Measurements from ENCODE around the gene DPP6. TPM values are rescaled to one million over a fixed set of nuclear protein-coding genes. Genes with fewer than 3 reads are reported as not detected.
"Not testable (repeated sequence)": the region's sequence is repeated elsewhere in the genome, so short reads cannot be mapped to it uniquely, and the experiment has no call there.

Gene DPP6
- total RNA-seq (2014; rRNA removed; shearing (Covaris generic)), result 0.24 and 0.91 TPM in 2 replicates

DNA sequence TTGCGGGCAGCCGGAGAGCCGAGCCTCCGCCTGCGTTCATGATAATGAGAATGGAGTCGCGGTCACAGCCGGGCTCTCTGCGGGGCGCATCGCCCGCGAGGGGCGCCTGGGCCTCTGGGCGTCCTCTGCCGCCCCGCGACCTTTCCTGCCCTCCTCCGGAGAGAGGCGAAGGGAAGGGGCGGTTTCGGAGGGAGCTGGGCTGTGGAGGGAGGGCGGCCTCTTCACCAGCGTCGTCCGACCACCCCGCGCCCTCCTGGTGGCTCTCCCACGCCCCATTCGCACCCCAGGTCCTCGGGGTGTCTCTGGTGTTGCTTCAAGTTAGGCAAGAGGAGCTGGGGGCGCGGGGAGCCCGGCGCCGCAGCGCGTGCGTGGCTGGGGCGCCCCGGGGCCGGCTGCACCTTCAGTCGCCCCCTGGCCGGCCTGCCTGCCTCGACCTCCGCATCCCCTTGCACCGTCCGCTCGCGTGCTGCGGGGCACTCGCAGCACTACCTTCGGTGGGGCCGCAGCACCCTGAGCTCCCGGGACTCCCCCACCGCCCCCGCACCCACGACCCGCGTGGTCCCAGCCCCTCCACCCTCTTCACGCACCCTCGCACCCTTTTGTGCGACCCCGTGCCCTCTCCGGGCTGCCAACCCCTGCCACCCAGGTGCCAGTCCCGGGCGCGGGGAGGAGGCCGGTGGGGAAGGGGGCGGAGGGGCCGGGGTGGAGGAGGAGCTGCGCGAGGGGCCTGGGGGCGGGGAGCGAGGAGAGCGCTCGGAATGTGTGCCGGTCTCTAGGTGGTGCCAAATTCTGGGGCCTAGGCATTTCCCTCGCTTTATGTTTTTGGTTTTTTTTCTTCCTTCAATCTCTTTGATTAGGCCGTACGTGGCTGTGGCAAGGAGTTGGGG lies at the start of gene DPP6:
Gene DPP6, plus strand, starts transcription at position 756 of the 887 bp plus-strand sequence.
- not testable (repeated sequence) for DNase-seq (ENCODE audit: low read depth)

DNA sequence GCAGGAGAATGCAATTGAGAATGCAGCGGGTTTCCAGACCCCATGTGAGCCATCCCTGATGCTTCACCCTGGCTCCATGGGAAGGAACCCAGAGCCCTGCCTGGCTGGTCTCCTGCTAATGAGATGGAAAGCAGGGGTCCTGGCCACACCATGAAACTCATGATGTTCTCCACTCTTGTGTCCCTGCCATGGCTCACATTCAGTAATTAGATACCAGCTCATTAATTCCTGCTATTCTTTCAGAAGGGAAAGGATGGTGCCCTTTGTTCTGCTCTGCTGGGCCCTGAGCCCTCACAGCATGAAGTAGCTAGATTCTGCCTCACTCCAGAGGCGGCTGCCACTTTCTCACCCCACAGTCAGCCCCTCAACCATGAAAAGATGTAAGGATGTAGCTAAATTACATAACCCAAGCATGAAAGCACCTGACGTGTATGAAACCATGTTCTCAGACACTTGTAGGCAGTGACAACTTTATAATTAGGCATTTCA lies 42.7 kb upstream of the DPP6 start:
- not testable (repeated sequence) for DNase-seq (ENCODE audit: low read depth)

GRCh38 chr7:154010726-154011568 lies 41.3 kb upstream of the DPP6 start:
- not testable (repeated sequence) for DNase-seq (ENCODE audit: low read depth)

DNA sequence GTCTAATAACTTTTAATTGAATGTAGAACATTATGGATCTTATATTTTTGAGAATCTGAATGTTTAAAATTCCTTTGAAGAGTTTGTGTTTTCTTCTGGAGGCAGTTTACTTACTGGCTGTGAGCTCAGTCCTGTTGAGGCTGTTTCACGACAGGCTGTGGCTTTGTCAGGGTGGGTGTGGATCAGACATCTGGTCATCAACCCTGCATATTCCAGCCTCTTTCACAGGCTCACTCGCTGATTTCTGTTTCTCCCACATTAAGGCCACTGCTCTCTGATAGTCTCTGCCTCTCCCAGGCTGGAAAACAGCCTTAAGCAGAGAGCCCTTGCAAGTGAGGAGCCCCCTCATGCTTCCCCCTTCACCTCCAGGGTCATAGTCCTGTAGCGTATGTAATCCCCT lies 39.4 kb upstream of the DPP6 start:
- not testable (repeated sequence) for DNase-seq (ENCODE audit: low read depth)

- not testable (repeated sequence) for DNase-seq (ENCODE audit: low read depth)
Measured at GRCh38 chr7:154015636-154016035, 36.6 kb upstream of the DPP6 start.

GRCh38 chr7:154018354-154018753 lies 33.8 kb upstream of the DPP6 start:
- not testable (repeated sequence) for DNase-seq (ENCODE audit: low read depth)

- not testable (repeated sequence) for DNase-seq (ENCODE audit: low read depth)
Measured at GRCh38 chr7:154027805-154028204, 24.4 kb upstream of the DPP6 start.

GRCh38 chr7:154030476-154031080 lies 21.6 kb upstream of the DPP6 start:
- DNase-seq (ENCODE audit: low read depth), result not testable (repeated sequence)

DNA sequence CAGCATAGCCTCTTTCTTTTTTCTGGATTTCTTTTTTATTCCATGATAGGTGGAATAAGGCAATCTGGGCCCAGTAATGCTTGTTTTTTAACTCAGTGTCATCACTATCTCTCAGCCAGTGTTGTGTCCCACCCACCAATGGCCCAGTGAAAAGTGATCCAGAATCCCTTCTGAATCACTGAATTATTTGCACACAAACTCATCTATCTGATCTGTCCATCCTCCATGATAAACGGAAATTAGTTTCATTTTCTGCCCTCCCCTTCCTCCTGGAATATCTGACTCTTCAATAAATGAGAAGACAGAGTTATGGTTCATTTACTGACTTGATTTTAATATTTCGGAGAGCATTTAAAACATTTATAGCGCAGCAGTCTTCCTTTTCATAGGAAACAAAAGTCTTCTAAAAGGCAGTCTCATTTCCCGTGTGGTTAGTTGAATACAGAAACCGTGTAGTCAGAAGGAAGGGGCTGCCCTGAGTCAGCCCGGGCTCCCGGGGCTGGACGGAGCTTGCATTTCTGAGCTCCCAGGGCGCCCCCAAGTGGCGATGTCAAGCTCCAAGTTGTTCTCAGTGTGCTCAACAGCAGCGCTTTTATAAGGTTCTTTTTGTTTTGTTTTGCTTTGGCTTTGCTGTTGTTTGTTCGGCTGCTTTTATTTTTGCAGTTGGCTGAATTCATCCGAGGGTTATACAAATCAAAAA lies 12.6 kb upstream of the DPP6 start:
- not testable (repeated sequence) for DNase-seq (ENCODE audit: low read depth)

DNA sequence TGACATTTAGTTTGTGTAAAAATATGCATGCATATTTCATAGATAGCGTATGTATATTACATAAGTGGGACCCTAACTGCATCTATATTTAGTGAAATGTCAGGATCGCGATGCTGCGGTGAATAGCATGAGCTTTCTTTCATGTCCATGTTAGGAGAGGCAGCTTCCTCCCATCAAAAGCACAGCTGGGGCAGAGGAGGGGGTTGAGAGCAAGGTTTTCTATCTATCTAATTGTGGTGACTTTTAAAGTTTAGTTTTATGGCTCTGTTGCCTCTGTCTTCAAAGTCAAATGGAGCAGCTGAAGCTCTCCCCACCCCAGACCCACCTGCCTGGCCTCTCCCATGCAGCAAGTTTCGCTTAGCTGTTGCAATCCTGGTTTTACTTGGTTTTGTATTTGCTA lies 1.8 kb upstream of the DPP6 start:
- DNase-seq (ENCODE audit: low read depth), result not testable (repeated sequence)

DNA sequence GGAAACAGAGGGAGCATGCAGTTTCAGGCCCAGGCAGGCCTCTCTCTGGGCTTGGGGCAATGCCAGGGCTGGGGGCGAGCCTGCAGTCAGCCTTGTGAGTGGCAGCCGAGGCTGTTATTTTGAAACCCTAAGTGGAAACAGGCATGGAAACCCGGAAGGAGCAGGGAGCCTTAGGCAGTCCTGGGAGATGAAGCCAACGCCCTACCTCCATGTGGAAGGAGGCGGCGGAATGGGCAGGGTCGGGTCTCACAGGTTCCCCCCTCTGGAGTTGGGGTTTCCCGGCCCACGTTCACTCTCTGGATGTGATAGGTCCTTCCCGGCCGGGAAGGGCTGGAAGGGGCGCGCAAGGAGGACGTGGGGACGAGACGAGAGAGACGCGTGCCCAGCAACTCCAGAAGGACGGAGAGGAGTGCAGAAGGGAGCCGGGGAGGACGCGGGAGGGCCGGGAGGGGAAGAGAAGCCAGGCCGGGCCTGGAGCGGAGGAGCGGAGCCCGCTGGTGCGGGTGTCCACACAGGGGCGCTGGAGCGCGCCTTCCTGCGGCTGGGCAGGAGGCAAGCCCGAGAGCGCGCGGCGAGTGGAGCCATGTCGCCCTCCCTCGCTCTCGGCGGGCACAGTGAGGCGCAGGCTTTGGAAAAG lies 1.1 kb upstream of the DPP6 start:
- DNase-seq (ENCODE audit: low read depth), result peak; percentile 28

DNA sequence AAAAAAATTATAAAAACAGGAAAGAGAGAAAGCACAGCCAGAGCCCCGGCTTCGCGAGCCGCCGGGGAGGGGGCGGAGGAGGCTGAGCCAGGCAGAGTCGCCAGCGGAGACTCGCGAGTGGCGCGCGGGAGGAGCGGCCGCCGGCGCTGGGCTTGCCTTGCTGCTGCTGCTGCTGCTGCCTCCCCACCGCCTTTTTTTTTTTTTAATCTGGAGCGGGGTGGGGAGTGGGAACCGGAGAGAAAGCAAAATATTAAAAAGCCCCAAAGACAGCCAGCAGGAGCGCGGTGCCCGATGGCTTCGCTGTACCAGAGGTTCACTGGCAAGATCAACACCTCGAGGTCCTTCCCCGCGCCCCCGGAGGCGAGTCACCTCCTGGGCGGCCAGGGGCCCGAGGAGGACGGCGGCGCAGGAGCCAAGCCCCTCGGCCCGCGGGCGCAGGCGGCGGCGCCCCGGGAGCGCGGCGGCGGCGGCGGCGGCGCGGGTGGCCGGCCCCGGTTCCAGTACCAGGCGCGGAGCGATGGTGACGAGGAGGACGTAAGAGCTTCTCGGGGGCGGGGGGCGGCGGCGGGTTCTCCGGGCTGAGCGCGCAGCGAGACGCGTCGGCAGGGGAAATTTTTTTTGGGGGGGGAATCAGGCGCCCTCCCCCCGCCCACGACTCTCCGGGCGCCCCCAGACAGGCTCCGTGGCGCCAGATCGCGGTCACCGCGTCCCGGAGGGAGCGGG lies 493 bp downstream of the DPP6 start:
- DNase-seq (ENCODE audit: low read depth), result peak; percentile 16

DNA sequence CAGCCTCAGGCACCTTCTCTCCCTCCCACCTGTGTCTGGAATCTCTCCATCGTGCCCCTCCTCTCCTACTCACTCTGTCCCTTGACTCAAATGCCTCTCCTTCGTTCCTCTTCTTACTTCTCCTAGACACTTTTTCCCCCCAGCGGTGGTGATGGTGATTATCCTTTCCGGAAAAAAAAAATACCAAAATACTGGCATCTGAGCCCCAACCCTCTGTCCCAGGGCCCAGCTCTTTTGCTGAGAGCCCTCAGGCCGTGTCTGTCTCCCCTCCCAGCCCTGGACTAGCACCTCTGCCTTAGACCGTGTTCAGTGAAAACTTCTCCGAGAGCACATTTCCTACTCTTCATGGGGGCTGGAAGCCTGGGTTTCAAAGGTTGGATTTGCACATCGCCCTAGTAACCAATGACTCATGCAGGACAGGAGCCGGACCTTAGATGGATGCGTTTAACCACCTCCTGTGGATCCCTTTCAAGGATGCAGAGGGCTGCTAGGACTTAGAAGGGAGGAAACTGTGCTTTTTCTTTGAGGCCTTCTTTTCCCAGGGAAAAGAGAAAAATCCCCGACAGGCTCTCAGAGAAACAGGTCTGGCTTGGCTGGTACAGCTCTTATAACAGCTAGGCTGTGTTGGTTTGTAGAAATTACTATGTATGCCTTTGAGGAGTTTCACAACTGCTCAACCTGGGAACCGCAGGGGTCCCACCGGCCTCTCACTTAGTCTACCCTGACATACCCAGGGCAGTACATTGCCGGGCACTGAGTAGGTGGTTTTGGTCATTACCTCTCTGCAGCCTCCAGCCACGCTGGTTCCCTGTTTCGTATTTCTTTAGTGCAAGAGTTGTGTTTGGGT lies 1.5 kb downstream of the DPP6 start:
- DNase-seq (ENCODE audit: low read depth), result not testable (repeated sequence)

- not testable (repeated sequence) for DNase-seq (ENCODE audit: low read depth)
Measured at GRCh38 chr7:154054664-154055063, 2.5 kb downstream of the DPP6 start.

DNA sequence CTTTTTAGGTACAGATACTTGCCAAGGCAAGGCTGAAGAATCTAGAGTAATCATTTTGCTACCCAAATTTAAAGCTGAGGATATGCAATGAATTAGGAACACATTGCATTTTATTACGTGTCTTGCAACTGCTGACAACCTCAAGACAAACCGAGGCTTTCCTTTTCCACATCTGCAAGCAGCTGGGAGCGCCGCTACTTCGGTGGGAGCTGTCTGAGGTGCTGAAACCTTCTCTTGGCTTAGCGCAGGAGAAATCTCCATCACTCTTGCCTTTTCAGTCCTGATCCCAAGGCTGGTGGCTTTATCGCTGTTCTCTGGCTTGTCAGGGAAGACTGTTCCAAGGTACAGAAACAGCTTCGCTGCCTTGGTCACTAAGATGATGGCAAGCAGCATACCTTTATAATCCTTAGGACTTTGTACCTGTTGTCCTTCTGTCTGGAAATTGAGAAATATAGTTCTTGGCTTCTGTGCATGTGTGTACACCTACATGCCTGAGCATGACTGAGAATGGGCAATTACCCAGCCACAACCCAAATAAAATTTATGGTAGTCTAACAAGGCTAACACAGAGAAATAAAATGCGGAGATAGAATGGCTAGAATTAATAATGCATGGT lies 3.4 kb downstream of the DPP6 start:
- peak; percentile 60 for DNase-seq (ENCODE audit: low read depth)

DNA sequence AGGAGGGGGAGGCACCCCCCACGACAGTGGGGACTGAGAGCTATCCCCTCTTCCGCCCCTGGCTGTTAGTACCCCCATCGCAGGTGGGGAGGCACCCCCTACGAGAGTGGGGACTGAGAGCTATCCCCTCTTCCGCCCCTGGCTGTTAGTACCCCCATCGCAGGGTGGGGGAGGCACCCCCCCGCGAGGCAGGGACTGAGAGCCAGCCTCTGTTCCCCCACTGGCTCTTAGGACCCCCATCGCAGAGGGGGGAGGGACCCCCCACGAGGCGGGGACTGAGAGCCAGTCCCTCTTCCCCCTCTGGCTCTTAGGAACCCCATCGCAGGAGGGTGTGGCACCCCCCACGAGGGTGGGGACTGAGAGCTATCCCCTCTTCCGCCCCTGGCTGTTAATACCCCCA lies 6.6 kb downstream of the DPP6 start:
- not testable (repeated sequence) for DNase-seq (ENCODE audit: low read depth)

- DNase-seq (ENCODE audit: low read depth), result not testable (repeated sequence)
Measured at GRCh38 chr7:154060551-154060950, 8.4 kb downstream of the DPP6 start.

DNA sequence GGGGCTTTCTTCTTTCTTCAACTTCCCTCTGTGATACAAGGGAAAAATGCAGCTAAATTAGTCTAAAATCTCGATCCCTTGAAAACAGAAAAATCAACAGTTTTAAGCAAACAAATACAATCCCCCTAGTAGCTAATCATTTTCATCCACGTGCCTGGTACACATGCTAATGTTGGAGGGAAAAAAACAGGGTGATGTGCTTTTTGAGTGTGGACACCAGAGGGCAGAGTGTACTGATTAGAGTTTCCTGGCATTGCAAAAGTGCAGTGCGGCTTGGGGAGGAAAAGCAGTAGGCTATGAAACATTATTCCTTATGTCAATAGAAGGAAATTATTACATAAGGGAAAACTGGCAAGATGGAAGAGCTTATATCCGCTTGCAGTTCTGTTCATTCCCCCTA lies 19.6 kb downstream of the DPP6 start:
- peak; percentile 56 for DNase-seq (ENCODE audit: low read depth)

Data from Daoy (cell line).